NB4 (cell line): Measurements from ENCODE around the gene CD48.

Experiments used
- CTCF ChIP-seq: IDR thresholded peaks from one replicate; pipeline ENCODE4 v1.5.1; 2012; ENCODE audit warnings: low read depth, low read length
- MYC ChIP-seq: IDR thresholded peaks from 2 replicates; pipeline ENCODE4 v1.6.1; 2011; ENCODE audit warnings: low read depth, low read length
- POLR2A ChIP-seq: IDR thresholded peaks from 2 replicates; pipeline ENCODE4 v1.6.1; 2011; ENCODE audit warnings: mild to moderate bottlenecking; ENCODE audit not compliant: insufficient read length; ENCODE audit errors: extremely low read depth

GRCh38 chr1:160651433-160652064 lies 60.1 kb downstream of the CD48 start:
- no peak for TF ChIP-seq POLR2A
- TF ChIP-seq MYC: no peak
- TF ChIP-seq CTCF: no peak
